Measurements from ENCODE around the gene HPD.

DNA sequence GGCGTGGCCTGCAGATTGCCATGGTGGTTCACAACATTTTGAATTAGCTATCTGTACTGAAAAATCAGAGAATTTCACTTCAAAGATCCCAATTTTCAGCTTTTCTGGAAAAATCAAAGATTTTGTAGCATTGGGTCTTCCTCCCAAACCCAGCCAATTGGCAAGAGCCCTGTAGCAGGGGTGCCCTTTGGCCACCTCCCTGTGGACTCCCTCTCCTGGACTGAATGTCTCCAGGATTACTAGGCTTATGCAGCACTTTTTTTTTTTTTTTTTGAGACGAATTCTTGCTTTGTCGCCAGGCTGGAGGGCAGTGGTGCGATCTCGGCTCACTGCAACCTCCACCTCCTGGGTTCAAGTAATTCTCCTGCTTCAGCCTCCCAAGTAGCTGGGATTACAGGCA lies 39.6 kb upstream of the HPD start:
- TF ChIP-seq, protein P1, sequence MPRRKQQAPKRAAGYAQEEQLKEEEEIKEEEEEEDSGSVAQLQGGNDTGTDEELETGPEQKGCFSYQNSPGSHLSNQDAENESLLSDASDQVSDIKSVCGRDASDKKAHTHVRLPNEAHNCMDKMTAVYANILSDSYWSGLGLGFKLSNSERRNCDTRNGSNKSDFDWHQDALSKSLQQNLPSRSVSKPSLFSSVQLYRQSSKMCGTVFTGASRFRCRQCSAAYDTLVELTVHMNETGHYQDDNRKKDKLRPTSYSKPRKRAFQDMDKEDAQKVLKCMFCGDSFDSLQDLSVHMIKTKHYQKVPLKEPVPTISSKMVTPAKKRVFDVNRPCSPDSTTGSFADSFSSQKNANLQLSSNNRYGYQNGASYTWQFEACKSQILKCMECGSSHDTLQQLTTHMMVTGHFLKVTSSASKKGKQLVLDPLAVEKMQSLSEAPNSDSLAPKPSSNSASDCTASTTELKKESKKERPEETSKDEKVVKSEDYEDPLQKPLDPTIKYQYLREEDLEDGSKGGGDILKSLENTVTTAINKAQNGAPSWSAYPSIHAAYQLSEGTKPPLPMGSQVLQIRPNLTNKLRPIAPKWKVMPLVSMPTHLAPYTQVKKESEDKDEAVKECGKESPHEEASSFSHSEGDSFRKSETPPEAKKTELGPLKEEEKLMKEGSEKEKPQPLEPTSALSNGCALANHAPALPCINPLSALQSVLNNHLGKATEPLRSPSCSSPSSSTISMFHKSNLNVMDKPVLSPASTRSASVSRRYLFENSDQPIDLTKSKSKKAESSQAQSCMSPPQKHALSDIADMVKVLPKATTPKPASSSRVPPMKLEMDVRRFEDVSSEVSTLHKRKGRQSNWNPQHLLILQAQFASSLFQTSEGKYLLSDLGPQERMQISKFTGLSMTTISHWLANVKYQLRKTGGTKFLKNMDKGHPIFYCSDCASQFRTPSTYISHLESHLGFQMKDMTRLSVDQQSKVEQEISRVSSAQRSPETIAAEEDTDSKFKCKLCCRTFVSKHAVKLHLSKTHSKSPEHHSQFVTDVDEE (CRISPR knock-in tag; IDR thresholded peaks at IDR 0.05): no peak
- TF ChIP-seq ZFP3 (CRISPR knock-in tag; IDR thresholded peaks at IDR 0.05) (no peak), ZNF70 (CRISPR knock-in tag; IDR thresholded peaks at IDR 0.05) (no peak), ISL1 (CRISPR knock-in tag; IDR thresholded peaks at IDR 0.05) (no peak), ARNTL (CRISPR knock-in tag; IDR thresholded peaks at IDR 0.05; ENCODE audit: borderline replicate concordance, low read depth) (no peak)
- TF ChIP-seq, protein P2, sequence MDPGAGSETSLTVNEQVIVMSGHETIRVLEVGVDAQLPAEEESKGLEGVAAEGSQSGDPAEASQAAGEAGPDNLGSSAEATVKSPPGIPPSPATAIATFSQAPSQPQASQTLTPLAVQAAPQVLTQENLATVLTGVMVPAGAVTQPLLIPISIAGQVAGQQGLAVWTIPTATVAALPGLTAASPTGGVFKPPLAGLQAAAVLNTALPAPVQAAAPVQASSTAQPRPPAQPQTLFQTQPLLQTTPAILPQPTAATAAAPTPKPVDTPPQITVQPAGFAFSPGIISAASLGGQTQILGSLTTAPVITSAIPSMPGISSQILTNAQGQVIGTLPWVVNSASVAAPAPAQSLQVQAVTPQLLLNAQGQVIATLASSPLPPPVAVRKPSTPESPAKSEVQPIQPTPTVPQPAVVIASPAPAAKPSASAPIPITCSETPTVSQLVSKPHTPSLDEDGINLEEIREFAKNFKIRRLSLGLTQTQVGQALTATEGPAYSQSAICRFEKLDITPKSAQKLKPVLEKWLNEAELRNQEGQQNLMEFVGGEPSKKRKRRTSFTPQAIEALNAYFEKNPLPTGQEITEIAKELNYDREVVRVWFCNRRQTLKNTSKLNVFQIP (CRISPR knock-in tag; IDR thresholded peaks at IDR 0.05; ENCODE audit: borderline replicate concordance, low read depth): no peak
